Effector memory CD4-positive, alpha-beta T cell (primary cell): ENCODE results near the gene S100A5.

ENCODE experiments used
- DNase-seq, 3 donors: peaks; one replicate each; pipeline ENCODE4 v3.0.0-alpha.2; 2020
- H3K27ac ChIP-seq: 2 replicates; pipeline ENCODE4 v1.7.0; 2013; ENCODE audit warnings: mild to moderate bottlenecking, low read length, moderate library complexity; ENCODE audit not compliant: insufficient read depth, poor library complexity, severe bottlenecking
- H3K27me3 ChIP-seq: replicated peaks from 2 replicates; pipeline ENCODE4 v1.7.0; 2013; ENCODE audit warnings: mild to moderate bottlenecking, low read length; ENCODE audit not compliant: insufficient read depth, control insufficient read depth, poor library complexity, severe bottlenecking
- H3K36me3 ChIP-seq: 2 replicates; pipeline ENCODE4 v1.7.0; 2013; ENCODE audit warnings: mild to moderate bottlenecking, low read length, moderate library complexity; ENCODE audit not compliant: control insufficient read depth, insufficient read depth
- H3K4me1 ChIP-seq: 2 replicates; pipeline ENCODE4 v1.7.0; 2013; ENCODE audit warnings: low read length, mild to moderate bottlenecking; ENCODE audit not compliant: control insufficient read depth, insufficient read depth, poor library complexity, severe bottlenecking
- H3K4me3 ChIP-seq: 2 replicates; pipeline ENCODE4 v1.7.0; 2013; ENCODE audit warnings: low read length, low read depth, mild to moderate bottlenecking; ENCODE audit not compliant: insufficient read depth, poor library complexity, severe bottlenecking
- H3K9me3 ChIP-seq: 2 replicates; pipeline ENCODE4 v1.7.0; 2013; ENCODE audit warnings: mild to moderate bottlenecking, low read length, moderate library complexity; ENCODE audit not compliant: control insufficient read depth

S100A5 gene

GRCh38 chr1:153542956-153543711 lies 2.4 kb upstream of the S100A5 start:
- H3K27ac ChIP-seq, result peak overlapping the region; percentile 76
- H3K27me3 ChIP-seq, result no peaks in the 10 kb centered on the region
- H3K36me3 ChIP-seq, result peaks cover 18% of the 10 kb centered on the region
- no peaks in the 10 kb centered on the region for H3K9me3 ChIP-seq
- no peak for DNase-seq
- peaks cover 63% of the 10 kb centered on the region for H3K4me1 ChIP-seq
- no peak overlapping the region for H3K4me3 ChIP-seq

GRCh38 chr1:153541641-153542590 lies 1.2 kb upstream of the S100A5 start:
- no peaks in the 10 kb centered on the region for H3K27me3 ChIP-seq
- DNase-seq, result no peak
- H3K4me3 ChIP-seq, result no peak overlapping the region
- H3K27ac ChIP-seq, result peak overlapping the region; percentile 76
- no peaks in the 10 kb centered on the region for H3K9me3 ChIP-seq
- H3K36me3 ChIP-seq, result peaks cover 18% of the 10 kb centered on the region
- peaks cover 67% of the 10 kb centered on the region for H3K4me1 ChIP-seq

- Histone ChIP-seq H3K4me3 (no peak overlapping the region), H3K4me1 (peaks cover 72% of the 10 kb centered on the region), H3K36me3 (peaks cover 18% of the 10 kb centered on the region), H3K27ac (peak overlapping the region; percentile 76), H3K9me3 (no peaks in the 10 kb centered on the region), H3K27me3 (no peaks in the 10 kb centered on the region)
- DNase-seq, result no peak
These were observed 1.2 kb downstream of the S100A5 start for GRCh38 chr1:153539395-153540093.

DNA sequence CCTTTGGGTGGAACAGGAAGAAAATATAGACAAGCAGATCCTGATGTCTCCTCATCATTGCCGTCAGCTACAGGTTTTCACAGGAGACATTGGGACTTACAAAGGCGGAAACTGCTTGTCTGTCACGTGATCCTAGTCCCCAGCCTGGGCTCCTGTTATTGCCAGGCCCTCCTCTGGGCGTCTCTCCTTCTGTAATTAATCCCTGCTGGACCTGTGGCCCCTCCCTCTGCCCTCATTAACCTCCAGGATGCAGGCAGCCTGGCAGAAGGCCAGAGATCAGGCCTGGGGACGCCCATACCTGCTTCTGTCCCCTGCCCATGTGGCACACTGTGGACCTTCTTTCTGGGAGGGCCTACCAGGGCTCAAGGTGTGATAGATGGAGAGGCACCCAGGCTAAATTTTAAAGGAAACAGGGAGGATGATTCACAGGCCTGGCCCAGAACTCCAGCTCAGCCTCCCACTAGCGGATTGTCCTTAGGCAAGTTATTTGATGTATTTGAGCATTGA lies 2.4 kb downstream of the S100A5 start:
- no peak overlapping the region for H3K4me3 ChIP-seq
- no peak overlapping the region for H3K27ac ChIP-seq
- DNase-seq, result no peak

DNA sequence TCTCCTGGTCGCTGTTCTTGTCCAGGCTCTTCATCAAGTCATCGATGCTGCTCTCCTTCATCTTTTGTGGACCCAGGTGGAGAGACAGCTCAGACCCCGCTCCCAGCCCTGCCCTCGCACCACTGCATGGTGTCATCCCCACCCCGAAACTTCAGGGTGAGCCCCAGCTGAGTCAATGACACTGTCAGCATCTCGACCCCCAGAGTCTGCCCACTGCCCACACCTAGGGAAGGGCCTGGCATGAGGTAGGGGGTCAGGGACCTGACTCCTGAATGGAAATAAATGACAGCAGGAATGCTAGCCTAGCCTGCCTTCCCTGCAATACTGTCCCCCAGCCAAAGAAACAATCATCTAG lies 3.4 kb downstream of the S100A5 start:
- Histone ChIP-seq H3K9me3 (no peaks in the 10 kb centered on the region), H3K36me3 (peaks cover 5% of the 10 kb centered on the region), H3K27ac (no peak overlapping the region), H3K27me3 (no peaks in the 10 kb centered on the region), H3K4me1 (peaks cover 72% of the 10 kb centered on the region), H3K4me3 (no peak overlapping the region)
- DNase-seq, result no peak

More for the DNA sequence above, 2.4 kb downstream of the S100A5 start:
- no peaks in the 10 kb centered on the region for H3K9me3 ChIP-seq
- peaks cover 72% of the 10 kb centered on the region for H3K4me1 ChIP-seq
- H3K36me3 ChIP-seq, result peaks cover 12% of the 10 kb centered on the region
- no peaks in the 10 kb centered on the region for H3K27me3 ChIP-seq

GRCh38 chr1:153536671-153537375 lies 3.9 kb downstream of the S100A5 start:
- DNase-seq, result no peak

GRCh38 chr1:153536012-153536670 lies 4.6 kb downstream of the S100A5 start:
- no peaks in the 10 kb centered on the region for H3K9me3 ChIP-seq
- peak overlapping the region; percentile 97 for H3K27ac ChIP-seq
- peaks cover 70% of the 10 kb centered on the region for H3K4me1 ChIP-seq
- H3K27me3 ChIP-seq, result no peaks in the 10 kb centered on the region
- H3K4me3 ChIP-seq, result peak overlapping the region; percentile 91
- peak; percentile 76 to 78 (median 78) for DNase-seq
- peaks cover 5% of the 10 kb centered on the region for H3K36me3 ChIP-seq

More at GRCh38 chr1:153536671-153537375, 3.9 kb downstream of the S100A5 start:
- H3K27ac ChIP-seq, result peak overlapping the region; percentile 97
- H3K4me3 ChIP-seq, result peak overlapping the region; percentile 58
- H3K9me3 ChIP-seq, result no peaks in the 10 kb centered on the region
- peaks cover 5% of the 10 kb centered on the region for H3K36me3 ChIP-seq
- H3K27me3 ChIP-seq, result no peaks in the 10 kb centered on the region
- H3K4me1 ChIP-seq, result peaks cover 72% of the 10 kb centered on the region

- DNase-seq, result peak in 2 of 3 donors; percentile 25 to 33
- peaks cover 63% of the 10 kb centered on the region for H3K4me1 ChIP-seq
- H3K27me3 ChIP-seq, result no peaks in the 10 kb centered on the region
- peaks cover 5% of the 10 kb centered on the region for H3K36me3 ChIP-seq
- H3K9me3 ChIP-seq, result no peaks in the 10 kb centered on the region
- H3K4me3 ChIP-seq, result peak within 1 kb of the TSS; percentile 91
- H3K27ac ChIP-seq, result peak within 1 kb of the TSS; percentile 97
These were observed 5.3 kb downstream of the S100A5 start, which contains the start of gene S100A6 for GRCh38 chr1:153535242-153536011. S100A6 (minus strand) TSS chr1:153535991; CDS start chr1:153535339, 652 bp downstream.
